ENCODE data around the gene KLHL22. TPM values are rescaled to one million over a fixed set of nuclear protein-coding genes. Genes with fewer than 3 reads are reported as not detected.

KLHL22 gene
- total RNA-seq, 1 donor from 2014 or later, result 14.3 TPM

- Histone ChIP-seq H3K9me3 (ENCODE audit: low read depth) (no peaks in the 10 kb centered on the region), H3F3A (ENCODE audit: low read depth) (no peaks in the 10 kb centered on the region)
- peaks cover 4% of the 10 kb centered on the region for H3K9me3 Mint-ChIP-seq
Observed at GRCh38 chr22:20523086-20523983, 27.7 kb upstream of the KLHL22 start.

GRCh38 chr22:20522134-20523004, 26.8 kb upstream of the KLHL22 start:
- H3K9me3 ChIP-seq (ENCODE audit: low read depth), result no peaks in the 10 kb centered on the region
- H3K27me3 ChIP-seq, result no peaks in the 10 kb centered on the region
- H3K36me3 Mint-ChIP-seq, result peaks cover 19% of the 10 kb centered on the region
- H3K27ac ChIP-seq, result no peak overlapping the region
- peaks cover 13% of the 10 kb centered on the region for H3K4me1 Mint-ChIP-seq
- no peak overlapping the region for H3K4me2 ChIP-seq
- H3K27me3 Mint-ChIP-seq (ENCODE audit: insufficient read depth, low read depth), result peaks cover 2% of the 10 kb centered on the region
- H2AFZ ChIP-seq (replicated peaks), result no peak overlapping the region
- H4K20me1 ChIP-seq (ENCODE audit: low read depth), result peaks cover 64% of the 10 kb centered on the region
- no peak overlapping the region for H3K4me3 ChIP-seq
- H3F3A ChIP-seq (ENCODE audit: low read depth), result no peaks in the 10 kb centered on the region
- no peak for DNase-seq (ENCODE audit: low spot score)
- no peaks in the 10 kb centered on the region for H3K36me3 ChIP-seq
- peak overlapping the region; percentile 39 for H3K27ac Mint-ChIP-seq
- H3K9ac ChIP-seq, result no peak overlapping the region
- H3K79me2 ChIP-seq (ENCODE audit: low read depth), result peaks cover 69% of the 10 kb centered on the region
- no peaks in the 10 kb centered on the region for H3K9me3 Mint-ChIP-seq
- peaks cover 5% of the 10 kb centered on the region for H3K4me1 ChIP-seq
- TF ChIP-seq CTCF (IDR thresholded peaks at IDR 0.05) (no peak), EZH2 (IDR thresholded peaks at IDR 0.05) (no peak), EZH2phosphoT487 (IDR thresholded peaks at IDR 0.05) (no peak)
- no peak overlapping the region for H3K4me3 Mint-ChIP-seq

More at GRCh38 chr22:20523086-20523983, 27.7 kb upstream of the KLHL22 start:
- H3K27me3 ChIP-seq, result no peaks in the 10 kb centered on the region
- no peak overlapping the region for H3K27ac ChIP-seq
- H3K4me1 Mint-ChIP-seq, result peaks cover 11% of the 10 kb centered on the region
- no peak overlapping the region for H3K9ac ChIP-seq
- no peak overlapping the region for H3K4me2 ChIP-seq
- TF ChIP-seq CTCF (IDR thresholded peaks at IDR 0.05) (no peak), EZH2 (IDR thresholded peaks at IDR 0.05) (no peak), EZH2phosphoT487 (IDR thresholded peaks at IDR 0.05) (no peak)
- peaks cover 54% of the 10 kb centered on the region for H4K20me1 ChIP-seq (ENCODE audit: low read depth)
- H3K4me3 Mint-ChIP-seq, result no peak overlapping the region
- H3K36me3 ChIP-seq, result no peaks in the 10 kb centered on the region
- DNase-seq (ENCODE audit: low spot score), result no peak
- no peak overlapping the region for H2AFZ ChIP-seq (replicated peaks)
- peaks cover 20% of the 10 kb centered on the region for H3K36me3 Mint-ChIP-seq
- H3K27ac Mint-ChIP-seq, result no peak overlapping the region
- H3K4me3 ChIP-seq, result no peak overlapping the region
- peaks cover 69% of the 10 kb centered on the region for H3K79me2 ChIP-seq (ENCODE audit: low read depth)
- peaks cover 2% of the 10 kb centered on the region for H3K27me3 Mint-ChIP-seq (ENCODE audit: insufficient read depth, low read depth)
- peaks cover 5% of the 10 kb centered on the region for H3K4me1 ChIP-seq

- H3K4me2 ChIP-seq, result no peak overlapping the region
- H3K79me2 ChIP-seq (ENCODE audit: low read depth), result peaks cover 75% of the 10 kb centered on the region
- no peak overlapping the region for H2AFZ ChIP-seq (replicated peaks)
- Mint-ChIP-seq H3K27me3 (ENCODE audit: insufficient read depth, low read depth) (peaks cover 2% of the 10 kb centered on the region), H3K4me3 (no peak overlapping the region), H3K27ac (no peak overlapping the region), H3K4me1 (peaks cover 15% of the 10 kb centered on the region), H3K36me3 (peaks cover 20% of the 10 kb centered on the region), H3K9me3 (no peaks in the 10 kb centered on the region)
- H3F3A ChIP-seq (ENCODE audit: low read depth), result no peaks in the 10 kb centered on the region
- no peaks in the 10 kb centered on the region for H3K27me3 ChIP-seq
- no peak for TF ChIP-seq EZH2phosphoT487 (IDR thresholded peaks at IDR 0.05)
- no peak for TF ChIP-seq CTCF (IDR thresholded peaks at IDR 0.05)
- no peak for TF ChIP-seq EZH2 (IDR thresholded peaks at IDR 0.05)
- no peak overlapping the region for H3K9ac ChIP-seq
- H3K36me3 ChIP-seq, result no peaks in the 10 kb centered on the region
- H3K4me1 ChIP-seq, result no peaks in the 10 kb centered on the region
- no peak for DNase-seq (ENCODE audit: low spot score)
- H3K9me3 ChIP-seq (ENCODE audit: low read depth), result no peaks in the 10 kb centered on the region
- H3K4me3 ChIP-seq, result no peak overlapping the region
- peaks cover 73% of the 10 kb centered on the region for H4K20me1 ChIP-seq (ENCODE audit: low read depth)
- H3K27ac ChIP-seq, result no peak overlapping the region
Observed at GRCh38 chr22:20520093-20520511, 24.5 kb upstream of the KLHL22 start.
